GM13977 (cell line): Measurements from ENCODE around the gene TNFRSF1A.

ENCODE experiments used
- DNase-seq: peaks from one replicate; pipeline ENCODE4 v3.0.0; 2012; ENCODE audit warnings: low spot score
- CTCF ChIP-seq: IDR thresholded peaks from 2 replicates; pipeline ENCODE4 v1.5.1; 2012; ENCODE audit warnings: mild to moderate bottlenecking, control low read depth; ENCODE audit not compliant: insufficient read depth; ENCODE audit errors: extremely low read depth, missing control alignments
- in situ Hi-C: fragments of 300-500 bp; cut with MboI; formaldehyde crosslinking; loops from one replicate; pipeline ENCODE4 v1.12.0; 2022; ENCODE audit warnings: low sequenced_read_pairs, low pct_unique_long_range_greater_than_20kb, mixed read lengths, inconsistent platforms; ENCODE audit not compliant: unreplicated experiment

Gene TNFRSF1A

DNA sequence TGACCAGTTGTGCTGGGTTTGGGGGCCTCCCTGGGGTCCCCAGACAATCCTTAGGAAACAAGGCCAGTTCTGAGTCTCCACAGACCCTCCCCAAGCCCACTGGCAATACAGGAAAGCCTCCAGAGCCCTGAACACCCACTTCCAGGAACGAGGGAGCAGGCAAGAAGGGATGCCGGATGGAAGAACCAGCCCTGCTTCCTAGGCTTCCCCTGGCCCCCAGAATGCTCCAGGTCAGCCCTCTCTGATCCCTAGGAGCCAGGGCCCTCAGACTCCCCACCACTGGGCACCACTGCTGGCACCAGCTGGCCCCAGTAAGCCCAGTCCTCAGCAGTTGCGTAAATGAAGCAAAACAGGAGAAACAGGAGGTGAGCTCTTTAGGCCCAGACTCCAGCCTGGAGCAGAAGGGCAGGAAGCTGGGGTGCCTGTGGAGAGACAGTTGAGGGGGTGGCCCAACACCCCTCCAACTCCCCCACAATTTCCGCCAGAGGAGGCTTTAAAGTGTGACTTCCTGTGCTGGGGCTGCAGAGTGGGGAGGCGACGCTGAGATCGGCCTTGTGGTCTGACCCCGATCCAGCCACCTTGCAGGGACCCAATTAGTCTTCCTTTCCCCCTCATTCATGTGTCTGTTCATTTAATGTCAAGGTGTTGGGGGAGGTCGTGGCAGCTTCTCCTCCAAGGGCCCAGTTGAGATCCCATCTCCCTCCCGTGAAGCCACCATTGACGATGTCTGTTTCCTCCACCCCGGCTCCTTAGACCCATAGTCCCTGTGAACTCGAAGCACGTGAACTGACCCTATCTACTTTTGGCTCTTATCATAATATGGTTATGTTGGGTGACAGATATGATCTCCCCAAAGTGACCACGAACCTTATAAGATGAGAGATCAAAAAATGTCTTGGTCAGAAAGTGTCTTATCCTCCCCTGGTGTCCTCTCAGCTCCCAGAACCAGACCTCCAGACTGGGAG lies 4.7 kb downstream of the TNFRSF1A start:
- no peak for DNase-seq
- in situ Hi-C loops = loop anchor here (10.0 kb wide), 1 partner anchor 128 kb away; no protein-coding TSS in a partner anchor
- no peak for TF ChIP-seq CTCF

GRCh38 chr12:6336079-6336888 lies 5.6 kb downstream of the TNFRSF1A start:
- in situ Hi-C loops = loop anchor here (10.0 kb wide), 1 partner anchor 129 kb away; no protein-coding TSS in a partner anchor
- TF ChIP-seq CTCF = no peak
- DNase-seq = peak; percentile 69

- peak; percentile 84 for TF ChIP-seq CTCF
- in situ Hi-C loops = loop anchor here (10.0 kb wide), 1 partner anchor 129 kb away; no protein-coding TSS in a partner anchor
- DNase-seq = peak; percentile 91
Measured at GRCh38 chr12:6335451-6336078, 6.3 kb downstream of the TNFRSF1A start.

- no peak for DNase-seq
- in situ Hi-C loops = loop anchor here (10.0 kb wide), 1 partner anchor 130 kb away; no protein-coding TSS in a partner anchor
- TF ChIP-seq CTCF = no peak
Measured at GRCh38 chr12:6334940-6335450, 6.9 kb downstream of the TNFRSF1A start.

DNA sequence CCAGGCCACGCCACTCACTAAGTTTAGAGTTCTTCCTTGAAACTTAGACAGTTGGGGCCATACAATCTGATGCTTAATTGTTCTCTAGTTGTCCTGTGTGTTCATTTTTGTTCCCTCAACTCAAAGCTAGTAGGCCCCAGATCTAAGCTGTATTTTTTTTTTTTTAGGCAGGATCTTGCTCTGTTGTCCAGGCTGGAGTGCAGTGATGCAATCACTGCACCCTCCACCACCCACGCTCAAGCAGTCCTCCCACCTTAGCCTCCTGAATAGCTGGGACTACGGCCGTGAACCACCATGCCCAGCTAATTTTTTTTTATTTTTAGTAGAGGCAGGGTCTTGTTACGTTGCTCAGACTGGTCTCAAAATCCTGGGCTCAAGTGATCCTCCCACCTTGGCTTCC lies 7.5 kb downstream of the TNFRSF1A start:
- in situ Hi-C loops = loop anchor here (10.0 kb wide), 1 partner anchor 130 kb away; no protein-coding TSS in a partner anchor
- no peak for DNase-seq
- TF ChIP-seq CTCF = no peak
